ENCODE data around the gene OLIG3.

DNA sequence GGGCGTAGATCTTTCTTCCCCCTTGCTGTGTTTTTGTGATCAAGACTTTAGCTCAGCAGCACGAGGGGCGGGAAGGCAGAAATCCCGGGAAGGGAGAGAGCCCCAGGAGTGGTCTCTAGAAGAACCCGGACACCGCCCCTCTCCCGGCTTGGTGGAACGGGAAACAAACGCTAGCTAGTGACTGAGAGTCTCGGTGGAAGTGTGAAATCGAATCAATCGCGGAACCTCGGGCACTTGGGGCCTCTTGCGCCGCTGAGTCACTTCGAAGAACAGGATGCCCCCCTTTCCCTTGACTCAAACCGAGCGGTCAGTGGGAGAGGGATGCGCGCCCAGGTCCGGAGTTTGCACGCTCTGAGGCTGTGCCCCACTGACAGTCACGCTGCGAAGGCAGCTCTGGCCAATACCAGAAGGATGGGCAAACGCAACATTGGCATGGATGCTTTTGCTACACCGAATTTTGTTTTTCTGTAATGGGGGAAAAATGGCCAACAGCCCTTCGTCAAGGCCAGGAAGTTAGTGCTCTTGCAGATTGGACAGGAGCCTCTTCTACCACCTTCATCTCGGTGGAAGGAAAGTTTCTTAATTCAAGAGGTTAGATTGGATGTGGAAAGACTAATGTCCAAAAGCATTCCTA lies 1.6 kb upstream of the OLIG3 start:
- no peak for TF ChIP-seq POLR2A (IDR thresholded peaks at IDR 0.05)
- TF ChIP-seq, protein P1, sequence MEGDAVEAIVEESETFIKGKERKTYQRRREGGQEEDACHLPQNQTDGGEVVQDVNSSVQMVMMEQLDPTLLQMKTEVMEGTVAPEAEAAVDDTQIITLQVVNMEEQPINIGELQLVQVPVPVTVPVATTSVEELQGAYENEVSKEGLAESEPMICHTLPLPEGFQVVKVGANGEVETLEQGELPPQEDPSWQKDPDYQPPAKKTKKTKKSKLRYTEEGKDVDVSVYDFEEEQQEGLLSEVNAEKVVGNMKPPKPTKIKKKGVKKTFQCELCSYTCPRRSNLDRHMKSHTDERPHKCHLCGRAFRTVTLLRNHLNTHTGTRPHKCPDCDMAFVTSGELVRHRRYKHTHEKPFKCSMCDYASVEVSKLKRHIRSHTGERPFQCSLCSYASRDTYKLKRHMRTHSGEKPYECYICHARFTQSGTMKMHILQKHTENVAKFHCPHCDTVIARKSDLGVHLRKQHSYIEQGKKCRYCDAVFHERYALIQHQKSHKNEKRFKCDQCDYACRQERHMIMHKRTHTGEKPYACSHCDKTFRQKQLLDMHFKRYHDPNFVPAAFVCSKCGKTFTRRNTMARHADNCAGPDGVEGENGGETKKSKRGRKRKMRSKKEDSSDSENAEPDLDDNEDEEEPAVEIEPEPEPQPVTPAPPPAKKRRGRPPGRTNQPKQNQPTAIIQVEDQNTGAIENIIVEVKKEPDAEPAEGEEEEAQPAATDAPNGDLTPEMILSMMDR (IDR thresholded peaks at IDR 0.05) = no peak

All from uterus (tissue), 2 donors.